Tibial artery (tissue), 4 donors: ENCODE data around the gene SAPCD2.

Experiments
- DNase-seq, 2 donors: peaks; one replicate each; pipeline ENCODE4 v3.0.0-alpha.2; 2019
- H3K27ac ChIP-seq, 2 donors: fragments of 200-600 bp; sonication (generic) in 1 of 2; 1 replicate in 1 of 2; 2 replicates in 1 of 2; pipeline ENCODE4 v1.5.1; 2018 to 2019; ENCODE audit warnings: mild to moderate bottlenecking in 1 of 2
- H3K27me3 ChIP-seq, 2 donors: fragments of 200-600 bp; sonication (generic) in 1 of 2; one replicate each; pipeline versions ENCODE4 v1.5.1 to v1.6.0; 2016 to 2019
- H3K36me3 ChIP-seq, 3 donors: fragments of 200-600 bp; sonication (generic) in 2 of 3; one replicate each; pipeline ENCODE4 v1.5.1; 2016 to 2019; ENCODE audit warnings: mild to moderate bottlenecking in 2 of 3
- H3K4me1 ChIP-seq, 4 donors: fragments of 200-600 bp; sonication (generic) in 2 of 4; 1 replicate in 3 of 4; 2 replicates in 1 of 4; pipeline ENCODE4 v1.5.1; 2016 to 2019
- H3K4me3 ChIP-seq, 2 donors: fragments of 200-600 bp; sonication (generic) in 1 of 2; 1 replicate in 1 of 2; 2 replicates in 1 of 2; pipeline ENCODE4 v1.5.1; 2018 to 2019; ENCODE audit warnings: mild to moderate bottlenecking in 2 of 2
- H3K9me3 ChIP-seq, 3 donors: fragments of 200-600 bp; sonication (generic) in 1 of 3; one replicate each; pipeline ENCODE4 v1.5.1; 2016 to 2019
- intact Hi-C: fragments of 100-400 bp; cut with DNase I; formaldehyde crosslinking; loops from one replicate; pipeline ENCODE4 v1.15.0; 2023; ENCODE audit warnings: low total_unique reads
- TF ChIP-seq, protein P1 (sequence below), 2 experiments: fragments of 200-600 bp in 1 of 2; fragments of 450-650 bp in 1 of 2; IDR thresholded peaks; one replicate each; pipeline ENCODE4 v1.5.1; 2017 to 2019; ENCODE audit warnings: antibody characterized with exemption in 2 of 2, mild to moderate bottlenecking in 1 of 2, moderate library complexity in 1 of 2

Gene SAPCD2

DNA sequence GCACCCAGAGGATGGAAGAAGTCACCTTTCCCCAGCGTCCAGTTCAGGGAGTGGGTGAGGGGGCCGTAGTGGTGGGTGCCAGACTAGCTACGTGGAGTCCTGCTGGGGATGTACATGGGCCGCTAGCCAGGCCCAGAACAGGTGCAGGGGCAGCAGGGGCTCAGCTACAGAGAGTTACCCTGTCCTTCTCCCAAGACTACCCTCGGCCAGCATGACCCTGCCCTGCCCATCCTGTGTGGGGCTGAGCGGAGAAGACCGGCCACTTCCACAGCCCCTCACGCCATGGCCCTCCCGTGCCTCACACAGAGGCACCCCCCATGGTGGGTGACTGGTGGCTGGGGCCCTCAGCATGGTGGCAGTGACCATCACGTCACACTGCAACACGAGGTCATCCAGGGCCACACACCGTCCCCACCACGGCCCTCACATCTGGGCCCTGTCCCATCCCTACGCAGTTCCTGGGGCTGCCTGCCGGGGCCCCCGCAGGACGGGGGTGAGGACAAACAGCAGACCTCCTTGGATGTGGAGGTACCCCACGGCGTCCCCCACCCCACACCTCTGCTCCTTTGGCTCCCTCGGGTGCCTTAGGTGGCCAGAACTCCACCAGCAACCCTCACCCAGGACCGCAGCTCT, 45.2 kb upstream of the SAPCD2 start:
- DNase-seq = no peak
- Histone ChIP-seq H3K36me3 (peaks cover 0 to 29% (median 17%) of the 10 kb centered on the region in 3 donors), H3K27ac (no peak overlapping the region), H3K4me3 (peak overlapping the region in 1 of 2 donors; percentile 82), H3K4me1 (peaks cover 0 to 19% (median 13%) of the 10 kb centered on the region in 4 donors), H3K9me3 (no peaks in the 10 kb centered on the region), H3K27me3 (peaks cover 0 to 40% of the 10 kb centered on the region in 2 donors)
- intact Hi-C loops = no loop called here
- TF ChIP-seq, protein P1, sequence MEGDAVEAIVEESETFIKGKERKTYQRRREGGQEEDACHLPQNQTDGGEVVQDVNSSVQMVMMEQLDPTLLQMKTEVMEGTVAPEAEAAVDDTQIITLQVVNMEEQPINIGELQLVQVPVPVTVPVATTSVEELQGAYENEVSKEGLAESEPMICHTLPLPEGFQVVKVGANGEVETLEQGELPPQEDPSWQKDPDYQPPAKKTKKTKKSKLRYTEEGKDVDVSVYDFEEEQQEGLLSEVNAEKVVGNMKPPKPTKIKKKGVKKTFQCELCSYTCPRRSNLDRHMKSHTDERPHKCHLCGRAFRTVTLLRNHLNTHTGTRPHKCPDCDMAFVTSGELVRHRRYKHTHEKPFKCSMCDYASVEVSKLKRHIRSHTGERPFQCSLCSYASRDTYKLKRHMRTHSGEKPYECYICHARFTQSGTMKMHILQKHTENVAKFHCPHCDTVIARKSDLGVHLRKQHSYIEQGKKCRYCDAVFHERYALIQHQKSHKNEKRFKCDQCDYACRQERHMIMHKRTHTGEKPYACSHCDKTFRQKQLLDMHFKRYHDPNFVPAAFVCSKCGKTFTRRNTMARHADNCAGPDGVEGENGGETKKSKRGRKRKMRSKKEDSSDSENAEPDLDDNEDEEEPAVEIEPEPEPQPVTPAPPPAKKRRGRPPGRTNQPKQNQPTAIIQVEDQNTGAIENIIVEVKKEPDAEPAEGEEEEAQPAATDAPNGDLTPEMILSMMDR (IDR thresholded peaks at IDR 0.05) = no peak

DNA sequence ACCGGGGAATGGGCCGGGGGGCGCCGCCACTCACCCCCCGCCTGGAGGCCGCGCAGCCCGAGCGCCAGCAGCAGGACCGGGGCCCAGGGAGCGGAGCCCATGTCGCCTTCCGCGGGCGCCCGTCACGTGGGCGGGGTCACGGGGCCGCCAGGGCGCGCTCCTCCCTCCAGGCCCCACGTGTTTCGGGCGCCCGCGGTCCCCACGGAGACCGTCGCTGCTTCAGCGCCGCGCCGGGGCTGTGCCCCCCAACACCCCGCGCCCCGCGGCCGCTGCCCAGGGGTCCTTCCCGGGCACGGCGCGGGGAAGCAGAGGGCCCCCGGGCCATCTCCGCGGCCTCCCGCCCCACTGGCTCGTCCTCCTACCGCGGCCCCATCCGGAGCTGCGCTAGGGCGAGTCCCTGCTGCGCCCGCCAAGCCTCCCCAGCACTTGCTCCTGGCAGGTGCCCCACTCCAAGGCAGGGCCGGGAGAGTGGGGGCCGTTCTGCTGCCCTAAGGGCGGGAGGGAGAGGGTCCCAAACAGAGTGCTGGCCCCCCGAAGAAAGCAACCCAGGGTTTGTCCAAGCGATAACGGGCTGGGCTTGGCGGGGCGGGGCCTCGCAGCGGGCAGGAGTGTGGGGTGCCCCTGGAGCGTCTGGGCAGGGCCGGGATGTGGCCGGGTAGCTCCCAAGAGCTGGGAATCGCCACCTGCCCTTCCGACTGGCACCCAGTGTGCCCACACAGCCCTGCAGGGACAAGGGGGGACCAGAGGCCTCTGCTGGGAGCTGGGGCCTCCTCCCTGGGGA, 44.4 kb upstream of the SAPCD2 start, which contains the start of gene DPP7:
Gene DPP7, minus strand, starts transcription at position 121 of the 781 bp plus-strand sequence. Its CDS starts 20 bp downstream, at position 101.
- TF ChIP-seq, protein P1 (IDR thresholded peaks at IDR 0.05) = no peak
- peak within 1 kb of the TSS; percentile 41 to 66 for H3K27ac ChIP-seq
- intact Hi-C loops = no loop called here
- DNase-seq = peak; percentile 61 to 84
- peak within 1 kb of the TSS; percentile 77 to 82 for H3K4me3 ChIP-seq
- H3K9me3 ChIP-seq = no peaks in the 10 kb centered on the region
- peaks cover 0 to 36% (median 24%) of the 10 kb centered on the region in 3 donors for H3K36me3 ChIP-seq
- H3K27me3 ChIP-seq = peaks cover 0 to 40% of the 10 kb centered on the region in 2 donors
- H3K4me1 ChIP-seq = peaks cover 0 to 19% (median 13%) of the 10 kb centered on the region in 4 donors

DNA sequence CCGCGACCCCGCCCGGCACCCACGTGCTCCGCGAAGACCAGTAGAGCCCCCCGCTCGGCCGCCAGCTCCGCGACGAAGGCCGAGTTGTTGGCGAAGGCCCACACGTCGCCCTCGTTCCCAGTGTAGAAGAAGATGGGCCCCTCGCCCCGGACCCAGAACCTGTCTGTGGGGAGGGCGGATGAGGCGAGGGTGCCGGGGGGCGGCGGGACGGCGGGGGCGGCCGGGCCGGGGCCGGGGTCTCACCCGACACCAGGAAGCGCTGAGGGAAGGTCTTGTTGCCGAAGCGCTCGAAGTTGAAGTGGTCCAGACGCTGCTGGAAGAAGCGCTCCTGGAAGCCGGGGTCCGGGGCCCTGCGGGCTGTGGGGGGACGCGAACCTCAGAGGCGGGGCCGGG, 43.9 kb upstream of the SAPCD2 start:
- H3K27ac ChIP-seq = peak overlapping the region; percentile 41 to 66
- peaks cover under 1 to 42% (median 30%) of the 10 kb centered on the region in 3 donors for H3K36me3 ChIP-seq
- TF ChIP-seq, protein P1 (IDR thresholded peaks at IDR 0.05) = no peak
- intact Hi-C loops = no loop called here
- H3K27me3 ChIP-seq = peaks cover 0 to 40% of the 10 kb centered on the region in 2 donors
- DNase-seq = no peak
- peak overlapping the region; percentile 77 to 82 for H3K4me3 ChIP-seq
- peaks cover 0 to 19% (median 13%) of the 10 kb centered on the region in 4 donors for H3K4me1 ChIP-seq
- no peaks in the 10 kb centered on the region for H3K9me3 ChIP-seq

DNA sequence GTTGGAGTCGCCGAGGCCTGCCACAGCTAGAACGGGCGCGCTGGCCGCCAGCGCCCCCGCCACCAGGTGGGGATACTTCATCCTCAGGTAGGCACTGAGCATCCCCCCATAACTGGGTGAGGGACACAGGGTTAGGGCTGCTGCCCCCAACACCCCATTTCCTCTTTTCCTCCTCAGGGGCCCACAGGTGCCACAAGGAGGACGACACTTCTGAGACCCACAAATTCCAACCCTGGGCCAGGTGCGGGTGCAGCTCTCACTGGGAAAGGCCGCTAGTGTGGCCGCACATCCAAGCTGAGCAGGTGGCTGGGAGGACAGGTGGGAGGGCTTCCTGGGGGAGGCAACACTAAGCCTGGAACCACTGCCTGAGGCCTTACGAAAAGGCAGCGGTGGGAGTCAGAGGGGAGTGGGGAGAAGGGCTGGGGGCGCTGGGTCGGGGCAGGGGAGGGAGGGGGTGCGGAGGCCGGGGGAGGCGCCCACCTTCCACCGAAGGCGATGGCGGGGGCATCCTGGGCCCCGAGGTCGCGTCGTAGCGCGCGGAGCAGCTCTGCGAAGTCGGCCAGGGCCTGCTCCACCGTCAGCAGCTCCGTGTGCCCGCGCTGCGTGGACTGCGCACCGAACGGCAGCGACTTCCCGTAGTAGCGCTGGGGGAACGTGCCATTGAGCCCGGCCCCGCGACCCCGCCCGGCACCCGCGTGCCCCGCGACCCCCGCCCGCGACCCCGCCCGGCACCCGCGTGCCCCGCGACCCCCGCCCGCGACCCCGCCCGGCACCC, 43.2 kb upstream of the SAPCD2 start:
- TF ChIP-seq, protein P1 (IDR thresholded peaks at IDR 0.05) = no peak
- Histone ChIP-seq H3K27ac (no peak overlapping the region), H3K36me3 (peaks cover 7 to 48% (median 33%) of the 10 kb centered on the region in 3 donors), H3K27me3 (peaks cover 0 to 40% of the 10 kb centered on the region in 2 donors), H3K4me3 (peak overlapping the region; percentile 77 to 82), H3K9me3 (no peaks in the 10 kb centered on the region), H3K4me1 (peaks cover 0 to 19% (median 13%) of the 10 kb centered on the region in 4 donors)
- no peak for DNase-seq
- intact Hi-C loops = no loop called here
